ENCODE data around the gene ZNF697. TPM values are rescaled to one million over a fixed set of nuclear protein-coding genes. Genes with fewer than 3 reads are reported as not detected.

The ZNF697 gene
- total RNA-seq, 1 experiment from 2014 or later = 2.3 TPM

DNA sequence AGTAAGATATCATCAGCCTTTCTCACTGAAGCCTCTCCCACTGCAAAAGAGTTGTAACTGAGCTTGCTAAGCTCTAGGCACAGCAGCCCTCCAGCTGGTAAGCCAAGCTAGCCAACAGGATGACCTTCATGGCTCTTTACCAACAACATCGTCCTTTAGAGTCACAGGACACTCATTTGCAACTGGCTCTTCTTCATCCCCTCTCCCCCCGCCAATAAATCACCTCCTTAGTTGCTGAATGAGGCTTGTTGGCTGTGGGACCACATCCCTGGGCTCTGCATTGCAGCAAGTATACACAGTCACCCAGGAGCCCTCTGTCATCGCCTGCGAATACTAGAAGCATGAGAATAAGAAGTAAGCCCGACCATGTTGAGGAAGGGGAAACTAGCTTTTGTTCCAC lies 16.0 kb upstream of the ZNF697 start:
- DNase-seq (ENCODE audit: low read depth) = no peak

DNA sequence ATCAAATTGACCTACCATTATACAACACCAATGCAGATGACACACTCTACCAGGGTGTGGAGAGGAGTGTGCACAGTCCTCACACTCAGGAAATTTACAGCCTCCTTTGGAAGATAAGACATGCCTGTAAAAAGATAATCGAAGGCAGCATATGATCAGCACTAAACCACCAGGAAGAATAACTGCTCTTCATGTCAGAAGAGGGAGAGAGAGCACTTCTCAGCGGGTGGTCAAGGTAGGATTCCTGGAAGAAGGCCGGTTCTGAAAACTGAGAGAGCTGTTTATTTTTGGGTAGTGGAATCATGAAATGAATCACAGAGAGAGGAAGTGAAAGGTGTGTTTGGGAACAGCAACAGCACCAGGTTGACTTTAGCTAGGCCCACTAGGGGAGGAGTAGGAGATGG lies 14.0 kb upstream of the ZNF697 start:
- DNase-seq (ENCODE audit: low read depth) = no peak

DNA sequence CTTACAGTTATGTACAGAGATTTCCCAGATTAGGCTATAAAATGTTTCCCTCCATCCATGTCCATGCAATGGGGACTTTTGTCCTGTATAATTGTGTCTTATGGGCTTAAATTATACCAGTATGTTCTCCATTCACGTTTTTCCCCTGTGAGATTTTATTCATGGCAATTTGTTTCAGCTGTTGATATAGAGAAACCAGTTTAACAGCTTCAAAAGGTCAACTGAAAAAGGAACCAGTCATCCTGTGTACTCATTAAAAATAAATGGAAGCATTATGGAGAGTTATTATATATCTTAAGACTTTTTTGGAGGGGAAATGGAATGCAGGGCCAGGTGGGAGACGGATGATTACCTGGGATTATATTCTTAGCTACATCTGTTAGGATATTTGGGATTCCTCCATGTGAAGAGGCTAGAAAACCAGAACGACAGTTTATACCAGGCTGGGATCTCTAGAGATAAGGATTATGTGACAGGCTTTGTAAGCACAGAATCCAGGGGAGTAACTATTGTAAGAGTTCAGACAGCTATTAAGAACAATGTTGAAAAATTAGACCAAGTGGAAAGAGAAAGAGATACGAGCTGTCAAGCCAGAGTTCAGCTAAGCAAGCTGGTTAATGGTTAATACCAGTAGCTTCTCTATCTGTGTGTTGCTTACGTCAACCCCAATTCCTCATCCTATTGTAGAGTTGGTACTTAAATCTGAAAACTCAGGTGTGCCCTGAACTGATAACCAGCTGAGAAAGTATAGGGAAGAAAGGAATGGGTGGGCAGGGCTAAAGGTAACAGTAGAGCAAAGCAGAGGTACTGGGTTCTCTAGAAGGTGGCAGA lies 12.4 kb upstream of the ZNF697 start:
- DNase-seq (ENCODE audit: low read depth) = no peak

DNA sequence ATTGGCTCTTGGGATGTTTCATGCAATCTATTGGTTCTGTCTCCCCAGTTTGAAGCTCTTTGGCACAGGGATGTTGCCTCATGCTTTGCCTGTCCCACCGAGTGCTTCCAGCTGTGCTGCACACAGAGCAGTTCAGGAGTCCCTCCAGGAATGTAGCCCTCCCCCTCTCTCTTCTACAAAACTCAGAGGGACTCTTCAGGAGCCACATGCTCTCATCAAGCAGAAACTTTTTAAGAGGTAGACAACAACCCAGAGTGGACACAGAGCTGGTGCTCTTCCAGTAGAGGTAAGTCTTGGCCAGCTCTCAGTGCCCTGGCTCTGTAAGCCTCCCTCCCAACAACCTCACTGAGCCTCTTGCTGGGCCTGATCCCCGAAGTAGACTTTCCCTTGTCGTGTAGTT lies 11.6 kb upstream of the ZNF697 start:
- no peak for DNase-seq (ENCODE audit: low read depth)

DNA sequence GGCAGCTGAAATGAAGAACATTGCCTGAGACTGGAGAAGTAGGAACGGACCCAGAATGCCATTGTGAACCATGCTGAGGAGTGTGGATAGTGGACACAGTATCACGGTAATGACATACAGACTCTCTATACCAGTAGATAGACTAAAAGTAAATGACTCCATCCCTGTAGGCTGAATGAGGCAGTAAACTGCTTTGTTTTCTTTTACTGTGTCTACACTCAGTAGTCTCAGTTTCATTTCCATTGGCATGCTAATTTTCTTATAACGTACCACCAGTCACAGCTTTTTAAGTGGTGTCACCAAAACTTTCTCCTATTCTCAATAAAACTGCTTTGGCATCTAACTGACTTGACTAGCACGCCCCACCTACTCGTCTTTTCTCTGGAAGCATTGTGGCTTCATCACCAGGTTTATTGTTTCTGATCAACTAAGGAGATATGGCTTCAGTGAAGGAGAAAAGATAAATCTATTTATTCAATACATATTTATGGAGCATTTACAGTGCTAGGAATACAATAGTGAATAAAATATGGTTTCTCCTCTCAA lies 8.4 kb upstream of the ZNF697 start:
- no peak for DNase-seq (ENCODE audit: low read depth)

DNA sequence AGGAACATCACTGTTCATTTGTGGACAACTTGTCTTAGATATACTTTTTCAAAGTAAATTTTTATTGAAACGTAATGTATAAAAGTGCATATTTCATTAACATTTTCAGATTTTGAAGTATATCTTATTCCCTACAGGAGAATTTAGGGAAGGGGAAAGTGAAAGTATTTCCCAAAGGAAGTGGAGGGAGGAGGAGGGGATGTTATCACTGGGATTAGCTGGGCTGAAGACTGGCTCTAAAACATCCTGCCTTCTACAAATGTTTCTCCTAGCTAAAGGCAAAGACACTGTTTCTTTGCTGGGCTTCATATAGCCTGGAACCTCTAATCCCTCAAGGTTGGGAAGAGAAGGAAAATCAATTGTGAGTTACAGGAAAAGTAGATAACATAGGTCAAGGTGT lies 7.1 kb upstream of the ZNF697 start:
- no peak for DNase-seq (ENCODE audit: low read depth)

DNA sequence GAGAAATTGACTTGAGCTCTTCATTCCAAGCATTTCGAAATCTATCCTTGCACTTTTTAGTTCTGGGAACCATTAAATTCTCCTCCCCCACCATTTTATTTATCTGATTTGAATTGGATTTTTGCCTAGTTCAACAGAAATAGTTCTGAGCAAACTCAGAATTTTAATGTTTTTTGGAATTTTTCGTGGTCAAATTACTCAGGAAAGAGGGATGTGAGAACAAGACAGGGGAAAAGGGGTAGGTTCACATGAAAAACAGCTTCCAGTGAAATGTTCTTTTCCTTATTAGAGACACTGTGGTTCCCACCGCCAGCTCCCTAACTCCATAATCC lies 5.7 kb upstream of the ZNF697 start:
- DNase-seq (ENCODE audit: low read depth) = no peak

DNA sequence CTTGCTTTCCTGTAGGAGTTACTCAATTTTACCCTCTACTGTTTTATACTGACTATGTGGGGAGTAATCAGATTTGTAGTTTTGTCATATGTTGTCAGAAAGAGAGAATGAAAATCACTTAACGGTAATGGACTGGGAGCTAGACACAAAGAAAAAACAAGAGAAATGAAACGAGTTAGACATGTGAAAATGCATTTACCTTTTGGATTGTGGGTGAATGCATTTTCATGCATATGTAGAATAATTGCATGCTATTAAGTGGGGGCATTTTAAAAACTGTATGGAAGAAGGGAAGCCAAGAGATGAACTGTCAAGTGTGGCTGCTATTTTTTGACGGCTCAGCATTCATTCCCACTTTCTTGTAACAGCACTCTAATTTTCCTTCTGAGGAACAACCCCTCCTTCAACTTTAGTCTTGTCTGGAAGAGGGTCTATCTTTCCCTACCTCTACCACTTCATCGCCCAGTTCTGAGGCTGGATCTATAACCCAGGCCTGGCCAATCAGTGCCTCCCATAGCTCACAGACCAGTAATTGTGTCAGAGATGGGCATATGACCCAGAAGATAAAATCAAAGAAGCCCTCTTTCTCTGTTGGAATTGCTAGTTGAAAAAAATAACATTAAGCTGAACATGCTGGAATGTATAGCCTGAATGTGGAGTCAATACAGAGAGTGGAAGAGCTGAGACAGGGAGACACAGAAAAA lies 5.2 kb upstream of the ZNF697 start:
- no peak for DNase-seq (ENCODE audit: low read depth)

DNA sequence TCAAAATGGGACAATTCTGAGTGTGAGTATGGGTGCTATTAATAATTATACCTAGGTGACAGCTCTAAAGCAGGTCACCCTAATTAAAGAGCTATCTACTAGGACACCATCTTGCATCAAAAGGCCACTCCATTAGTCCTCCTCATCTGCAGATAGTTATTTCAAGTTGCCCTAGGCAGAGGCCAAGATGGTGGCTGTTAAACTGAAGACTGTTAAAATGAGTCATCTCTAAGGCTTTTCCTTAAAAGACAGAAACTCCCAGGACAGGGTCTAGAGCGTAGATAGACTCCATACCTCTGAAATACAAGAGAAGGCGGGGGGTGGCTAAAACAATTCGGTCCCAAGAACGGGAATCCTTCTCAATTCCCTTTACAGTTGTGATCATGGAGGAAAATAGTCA lies 4.5 kb upstream of the ZNF697 start:
- DNase-seq (ENCODE audit: low read depth) = no peak

DNA sequence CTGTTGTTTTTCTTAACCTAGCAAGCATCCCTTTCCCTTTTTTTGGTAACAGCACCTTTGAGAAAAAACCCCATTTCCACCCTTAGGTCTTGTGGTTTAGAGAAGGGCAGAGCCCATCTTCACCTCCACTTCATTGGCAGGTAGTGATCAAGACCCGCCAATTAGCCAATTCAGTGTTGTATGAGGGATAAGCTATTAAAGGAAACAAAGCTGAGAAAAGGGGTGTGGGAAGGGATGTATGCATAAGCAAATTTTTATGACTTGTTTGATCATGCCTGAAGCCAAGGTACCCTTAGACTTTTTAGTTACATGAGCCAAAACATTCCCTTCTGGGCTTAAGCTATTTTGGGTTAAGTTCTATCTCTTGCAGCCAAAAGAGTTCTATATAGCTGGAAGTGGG lies 3.6 kb upstream of the ZNF697 start:
- no peak for DNase-seq (ENCODE audit: low read depth)

DNA sequence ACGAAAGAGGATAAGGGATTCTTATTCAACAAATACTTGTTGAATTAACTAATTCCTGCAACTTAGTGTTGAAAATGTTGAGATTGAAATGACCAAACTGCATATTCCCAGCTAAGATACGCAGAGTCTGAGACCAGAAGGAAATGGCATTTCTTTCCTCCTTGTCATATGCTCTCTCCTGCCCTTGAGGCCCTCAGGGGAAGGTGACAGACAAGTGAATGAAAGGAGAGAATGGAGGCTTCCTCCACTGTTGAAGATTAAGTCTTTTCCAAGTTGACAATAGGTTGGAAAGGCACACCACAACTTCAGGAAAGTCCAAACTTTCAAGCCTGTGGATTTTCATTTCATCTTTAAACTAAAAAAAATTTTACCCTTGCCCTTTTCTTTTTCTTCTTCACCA lies 3.1 kb upstream of the ZNF697 start:
- DNase-seq (ENCODE audit: low read depth) = no peak

DNA sequence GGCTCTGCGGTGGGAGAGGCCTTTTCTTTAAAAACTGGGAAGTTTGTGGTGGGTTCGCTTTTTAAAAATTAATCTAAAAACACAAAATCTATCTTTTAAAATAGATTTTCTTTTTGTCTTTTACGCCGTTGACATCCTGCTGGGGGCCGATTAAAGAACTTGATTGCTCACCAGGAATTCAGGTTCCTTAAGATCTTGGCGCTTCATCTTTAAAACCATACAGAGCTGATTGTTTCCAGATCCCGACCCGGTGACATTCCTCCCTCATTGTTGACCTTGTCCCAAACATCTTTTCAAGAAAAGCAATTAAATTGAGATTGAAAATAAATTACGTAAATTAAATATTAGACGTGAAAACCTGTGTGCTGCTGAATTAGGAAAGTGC lies 546 bp upstream of the ZNF697 start:
- no peak for DNase-seq (ENCODE audit: low read depth)

DNA sequence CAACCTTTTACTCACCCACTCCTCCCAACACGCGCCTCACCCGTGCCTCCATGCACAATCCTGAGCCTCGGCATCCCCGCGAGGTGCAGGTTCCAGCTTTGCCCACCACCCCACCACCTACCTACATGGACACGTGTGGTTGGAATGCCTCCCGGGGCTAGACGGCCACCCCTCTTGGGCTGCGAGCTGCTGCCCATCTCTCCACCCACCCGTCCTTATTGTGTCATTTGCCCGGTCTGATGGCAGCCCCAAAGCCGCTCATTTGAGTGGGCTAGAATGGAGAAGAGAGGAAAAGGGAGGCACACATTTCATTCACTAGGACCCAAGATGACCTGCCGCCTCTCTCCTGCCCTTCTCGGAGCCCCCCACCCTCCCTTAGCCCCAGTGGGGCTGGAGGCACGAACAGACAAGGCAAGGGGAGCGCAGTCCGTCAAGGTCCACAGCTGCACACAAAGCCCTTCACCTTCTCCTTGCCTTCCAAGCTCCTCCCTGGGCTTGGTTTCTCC lies 785 bp downstream of the ZNF697 start:
- DNase-seq (ENCODE audit: low read depth) = no peak

DNA sequence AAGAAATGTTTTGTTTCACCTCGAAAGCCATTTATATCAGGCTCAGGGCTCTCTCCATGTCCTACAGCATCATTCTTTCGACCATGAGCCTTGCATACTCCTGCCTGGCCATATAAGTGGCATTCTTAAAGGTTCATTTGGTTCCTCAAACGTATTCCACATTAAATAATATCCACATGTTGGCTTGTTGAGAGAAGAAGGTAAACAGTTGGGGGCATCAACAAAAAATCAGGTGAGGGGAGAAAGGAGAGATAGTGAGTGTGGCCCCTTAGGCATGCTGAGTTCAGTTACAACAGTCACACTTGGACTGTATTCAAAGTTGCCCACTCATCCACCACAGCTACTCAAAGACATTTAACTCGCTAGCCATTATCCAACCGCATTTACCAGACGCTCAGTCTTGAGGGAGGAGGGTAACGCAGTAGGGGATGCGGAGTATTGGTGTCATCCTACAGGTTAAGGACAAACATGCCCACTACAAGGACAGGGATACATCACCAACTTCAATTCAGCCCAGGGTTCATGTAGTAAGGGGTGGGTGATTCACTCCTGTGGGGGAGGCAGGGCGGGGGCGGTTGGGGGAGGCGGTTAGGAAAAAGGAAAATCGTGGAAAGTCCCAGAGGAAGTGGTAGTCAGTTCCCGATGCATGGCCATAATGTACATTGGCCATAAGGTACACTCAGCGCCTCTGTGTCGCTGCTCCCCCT lies 1.4 kb downstream of the ZNF697 start:
- DNase-seq (ENCODE audit: low read depth) = no peak

DNA sequence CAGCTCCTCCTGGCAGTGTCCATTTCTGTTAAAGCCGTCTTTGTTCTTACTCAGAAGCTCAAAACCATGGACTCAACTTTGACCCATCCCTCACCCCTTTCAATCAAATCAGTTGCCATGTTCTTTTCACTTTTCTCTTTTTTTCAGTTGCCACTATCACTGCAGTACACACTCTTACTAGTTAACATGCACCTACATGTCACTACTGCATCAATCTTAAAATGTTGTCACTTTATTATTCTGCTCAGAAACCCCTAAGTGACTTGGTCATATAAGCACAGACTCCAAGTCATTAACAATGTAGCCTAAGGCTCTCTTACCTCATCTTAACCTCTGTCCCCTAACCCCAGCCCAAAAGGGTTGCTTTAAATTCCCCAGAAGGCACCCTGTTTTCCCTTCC lies 9.0 kb downstream of the ZNF697 start:
- DNase-seq (ENCODE audit: low read depth) = no peak

DNA sequence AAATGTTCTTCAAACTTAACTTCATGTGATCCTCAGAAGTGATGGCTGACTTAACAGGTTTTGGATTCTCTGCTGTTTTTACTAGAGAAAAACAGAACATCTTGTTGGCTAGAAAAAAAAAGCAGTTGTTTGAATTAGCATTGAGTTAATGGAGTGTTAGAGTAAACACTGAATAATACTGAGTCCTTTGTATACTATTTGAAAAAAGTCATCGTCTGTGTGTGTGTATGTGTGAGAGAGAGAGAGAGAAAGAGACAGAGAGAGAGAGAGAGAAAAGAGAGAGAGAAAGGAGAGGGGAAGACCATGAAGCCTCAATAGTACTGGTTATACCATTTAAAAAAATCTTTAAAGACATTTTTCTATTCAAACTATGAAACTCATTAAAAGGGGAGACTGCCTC lies 10.4 kb downstream of the ZNF697 start:
- no peak for DNase-seq (ENCODE audit: low read depth)

DNA sequence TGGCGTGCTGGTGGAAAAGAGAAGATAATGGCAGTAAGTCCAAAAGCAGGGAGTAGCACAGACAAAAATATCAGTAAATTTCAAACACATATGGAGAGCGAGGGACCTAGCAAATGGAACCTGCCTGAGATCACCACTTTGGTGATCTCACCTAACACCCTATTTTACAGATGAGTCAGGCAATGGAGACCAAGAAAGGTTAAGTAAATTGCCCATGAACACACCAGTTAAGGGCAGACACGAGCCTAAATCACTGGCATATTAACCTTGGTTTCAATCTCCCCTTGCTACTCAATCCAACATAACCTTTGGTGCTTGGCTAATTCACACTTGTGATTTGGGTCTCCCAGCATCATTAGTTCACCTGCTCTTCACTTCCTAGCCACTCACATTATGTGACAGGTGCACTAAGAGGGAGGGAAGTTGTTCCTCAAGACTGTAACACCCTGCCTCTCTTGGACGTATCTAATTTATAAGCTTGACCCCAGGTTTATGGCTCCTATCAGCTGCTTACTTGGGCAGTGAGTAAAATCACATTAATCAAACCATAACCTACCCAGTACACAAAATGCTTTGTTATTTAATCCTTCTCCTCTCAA lies 11.5 kb downstream of the ZNF697 start:
- DNase-seq (ENCODE audit: low read depth) = no peak

DNA sequence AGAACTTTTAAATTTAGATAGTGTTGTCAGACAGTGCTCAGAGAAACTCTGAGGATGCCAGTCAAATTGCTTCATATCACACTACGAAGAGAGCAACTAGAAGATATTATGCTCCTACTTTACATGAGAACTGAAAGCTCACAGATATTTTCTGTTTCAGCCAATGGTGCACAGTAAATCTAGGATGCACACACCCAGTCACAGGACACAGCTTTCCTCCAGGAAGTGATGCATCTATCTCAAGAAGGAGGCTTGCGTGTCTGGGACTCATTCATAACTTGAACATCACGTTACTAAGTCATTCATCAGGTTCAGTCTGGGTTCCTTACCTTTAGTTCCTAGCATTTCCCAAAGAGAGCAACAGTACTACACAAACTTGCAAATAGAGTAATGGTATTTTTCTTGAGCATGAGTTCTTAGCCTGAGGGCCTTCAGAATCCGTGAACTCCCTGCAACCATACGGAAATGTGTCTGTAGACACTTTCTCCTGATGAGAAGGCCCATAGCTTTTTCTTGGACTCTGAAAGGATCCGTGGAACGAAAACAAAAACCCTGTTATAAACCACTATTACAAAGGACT lies 12.2 kb downstream of the ZNF697 start:
- no peak for DNase-seq (ENCODE audit: low read depth)

DNA sequence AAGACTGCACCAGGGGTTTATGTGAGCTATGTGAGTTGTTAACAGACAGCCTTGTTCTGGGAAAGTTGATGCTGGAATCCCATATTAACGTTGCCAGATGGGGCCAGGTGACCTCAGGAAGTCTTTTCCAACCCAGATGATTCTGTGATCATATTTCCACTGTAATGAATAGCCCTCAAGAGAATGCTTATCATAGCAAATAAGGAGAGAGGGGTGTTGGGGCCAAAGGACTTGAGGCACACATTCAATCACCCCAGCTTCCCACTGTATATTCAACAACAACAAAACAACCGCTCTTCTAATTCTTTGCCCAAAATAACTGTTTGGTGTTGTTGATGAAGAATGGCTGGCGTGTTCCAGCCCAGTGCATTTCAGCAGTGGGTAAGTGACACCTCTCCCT lies 14.1 kb downstream of the ZNF697 start:
- DNase-seq (ENCODE audit: low read depth) = no peak

DNA sequence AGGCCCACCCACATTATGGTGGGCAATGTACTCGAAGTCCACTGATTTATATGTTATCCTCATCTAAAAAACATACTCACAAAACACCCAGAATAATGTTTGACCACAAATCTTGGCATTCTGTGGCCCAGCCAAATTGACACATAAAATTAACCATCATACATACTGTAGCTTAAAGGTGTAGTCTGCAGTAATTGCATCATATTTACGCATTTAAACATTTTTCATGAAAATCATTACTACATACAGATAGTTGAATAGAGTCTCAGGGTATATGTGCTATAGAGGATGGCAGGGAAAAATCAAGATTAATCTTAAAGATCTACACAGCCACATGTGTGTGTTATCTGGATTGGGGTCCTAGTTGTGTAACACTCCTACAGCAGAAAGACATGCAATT lies 14.5 kb downstream of the ZNF697 start:
- no peak for DNase-seq (ENCODE audit: low read depth)

DNA sequence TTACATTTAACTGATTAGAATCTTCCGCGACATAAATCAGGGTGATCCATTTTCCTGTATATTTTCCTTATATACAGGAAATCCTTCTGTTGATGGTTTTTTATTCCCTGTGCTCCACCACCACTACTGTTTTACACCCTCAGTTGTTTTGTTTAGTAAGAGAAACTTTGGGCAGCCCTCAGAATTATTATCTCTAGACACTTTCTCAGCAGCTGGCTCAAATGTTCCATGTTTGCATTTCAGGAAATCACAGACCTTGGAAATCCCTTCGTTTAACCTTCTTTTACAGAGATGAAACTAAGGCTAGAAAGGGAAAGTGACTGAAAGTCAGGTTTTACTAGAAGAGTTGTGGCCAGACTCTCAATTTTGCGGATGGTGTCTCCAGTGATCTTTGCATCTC lies 15.2 kb downstream of the ZNF697 start:
- no peak for DNase-seq (ENCODE audit: low read depth)

DNA sequence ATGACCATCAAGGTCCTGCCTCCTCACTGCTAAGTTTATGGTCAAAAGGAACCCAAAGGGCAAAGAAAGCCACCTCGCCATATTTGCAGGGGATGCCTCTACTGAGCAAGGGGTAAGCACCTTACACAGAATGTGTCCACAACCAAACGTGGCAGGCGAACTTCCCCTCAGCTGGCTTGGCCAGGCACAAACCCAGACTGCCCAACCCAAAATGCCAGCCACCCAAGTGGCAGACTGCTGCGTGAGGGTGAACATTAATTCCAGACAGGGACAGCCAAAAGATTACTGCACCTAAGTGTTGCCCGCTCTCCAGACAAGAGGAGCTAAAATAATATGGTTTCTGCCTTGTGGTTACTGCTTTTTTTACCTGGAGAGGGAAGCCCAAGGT lies 16.0 kb downstream of the ZNF697 start:
- DNase-seq (ENCODE audit: low read depth) = no peak

All from LHCN-M2 (cell line).